ENCODE data around the gene TMEM150B.

The TMEM150B gene

GRCh38 chr19:55276720-55277430 is 48.3 kb downstream of the TMEM150B start:
- DNase-seq (ENCODE audit: low spot score) = no peak

DNA sequence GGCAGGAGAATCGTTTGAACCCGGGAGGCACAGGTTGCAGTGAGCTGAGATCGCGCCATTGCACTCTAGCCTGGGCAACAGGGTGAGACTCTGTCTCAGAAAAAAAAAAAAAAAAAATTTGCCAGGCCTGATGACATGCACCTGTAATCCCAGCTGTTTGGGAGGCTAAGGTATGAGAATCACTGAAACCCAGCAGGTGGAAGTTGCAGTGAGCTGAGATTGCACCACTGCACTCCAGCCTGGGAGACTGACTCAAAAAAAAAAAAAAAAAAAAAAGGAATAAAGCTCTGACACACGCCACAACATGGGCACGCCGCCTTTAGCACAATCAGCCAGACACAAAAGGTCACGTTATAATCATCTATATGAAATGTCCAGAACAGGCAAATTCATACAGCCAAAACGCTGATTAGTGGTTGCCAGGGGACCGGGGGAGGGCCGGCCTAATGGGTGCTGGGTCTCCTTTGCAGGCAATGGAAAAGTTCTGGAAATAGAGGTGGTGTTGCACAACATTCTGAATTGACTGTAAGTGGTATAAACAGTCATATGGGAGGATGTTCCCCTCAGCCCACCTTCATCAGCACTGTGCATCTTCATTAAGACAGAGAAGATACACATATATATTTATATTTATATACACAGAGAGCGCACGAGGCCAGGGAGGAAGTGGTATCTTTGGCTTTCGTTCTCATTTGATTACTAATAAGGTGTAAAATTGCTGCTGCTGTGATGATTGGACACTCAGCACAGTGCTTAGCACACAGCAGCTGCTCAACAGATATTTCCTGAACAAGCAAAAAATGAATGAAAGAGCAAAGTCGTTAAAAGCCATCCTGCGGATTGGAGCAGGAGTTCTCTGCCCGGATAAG is 49.1 kb downstream of the TMEM150B start:
- DNase-seq (ENCODE audit: low spot score) = no peak

- no peak for DNase-seq (ENCODE audit: low spot score)
Measured at GRCh38 chr19:55273978-55274707, 51.0 kb downstream of the TMEM150B start.

DNA sequence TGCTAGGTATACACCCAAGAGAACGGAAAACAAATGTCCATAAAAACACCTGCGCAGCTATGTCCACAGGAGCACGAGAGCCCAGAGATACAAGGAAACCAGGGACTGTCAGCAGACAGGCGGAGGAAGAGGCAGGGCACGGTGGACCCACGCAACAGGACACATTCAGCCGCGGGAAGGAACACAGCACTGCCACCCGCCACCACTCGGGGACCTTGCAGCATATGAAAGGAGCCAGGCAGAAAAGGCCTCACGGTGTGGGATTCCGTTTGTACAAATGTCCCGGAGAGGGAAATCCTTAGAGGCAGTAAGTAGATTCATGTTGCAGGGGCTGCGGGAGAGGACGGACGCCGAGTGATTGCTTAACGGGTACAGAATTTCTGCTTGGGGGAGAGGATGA is 53.0 kb downstream of the TMEM150B start:
- no peak for DNase-seq (ENCODE audit: low spot score)

- no peak for DNase-seq (ENCODE audit: low spot score)
Measured at GRCh38 chr19:55270172-55270942, 54.8 kb downstream of the TMEM150B start.

DNA sequence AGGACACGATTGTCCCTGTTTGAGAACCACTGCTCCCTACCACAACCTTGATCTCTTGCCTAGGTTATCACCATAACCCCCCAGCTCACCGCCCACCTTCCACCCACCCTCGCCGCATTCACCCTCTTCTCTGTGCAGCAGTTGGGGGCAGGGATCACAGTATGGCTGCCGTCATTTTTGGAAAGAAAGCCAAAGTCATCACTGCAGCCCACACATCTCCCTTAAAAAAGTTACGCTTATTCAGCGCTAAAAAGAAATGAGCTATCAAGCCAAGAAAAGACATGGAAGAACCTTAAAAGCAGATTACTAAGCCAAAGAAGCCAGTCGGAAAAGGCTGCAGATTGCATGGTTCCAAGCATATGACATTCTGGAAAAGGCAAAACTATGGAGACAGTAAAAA is 55.8 kb downstream of the TMEM150B start:
- DNase-seq (ENCODE audit: low spot score) = no peak

- no peak for DNase-seq (ENCODE audit: low spot score)
Measured at GRCh38 chr19:55266840-55267239, 58.3 kb downstream of the TMEM150B start.

GRCh38 chr19:55266404-55266803 is 58.7 kb downstream of the TMEM150B start:
- no peak for DNase-seq (ENCODE audit: low spot score)

- DNase-seq (ENCODE audit: low spot score) = no peak
Measured at GRCh38 chr19:55265723-55266386, 59.3 kb downstream of the TMEM150B start.

- no peak for DNase-seq (ENCODE audit: low spot score)
Measured at GRCh38 chr19:55265173-55265572, 60.0 kb downstream of the TMEM150B start.

DNA sequence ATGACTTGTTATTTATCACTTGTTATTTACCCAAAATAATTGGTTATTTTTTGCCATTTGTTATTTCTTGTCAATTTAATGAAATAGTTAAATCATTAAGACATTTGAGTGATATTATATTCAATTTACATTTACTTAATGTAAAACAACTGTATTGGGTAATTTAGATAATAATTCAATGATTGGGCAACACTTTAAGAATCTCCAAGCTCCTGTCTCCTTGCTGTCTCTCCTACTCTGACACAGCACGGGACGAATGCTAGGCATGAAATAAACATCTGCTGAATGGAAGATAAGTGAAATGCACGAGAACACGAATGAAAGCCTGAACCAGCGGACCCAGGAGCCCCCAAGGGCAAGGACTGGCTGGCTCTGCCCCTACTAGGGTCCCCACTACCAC is 60.6 kb downstream of the TMEM150B start:
- DNase-seq (ENCODE audit: low spot score) = no peak

Measured in SW480 (cell line).